NCI-H146 treated with DMSO at 0.1 percent for 48 hours (cell line): Measurements from ENCODE around the gene ASL.
"Not testable (repeated sequence)": the region's sequence is repeated elsewhere in the genome, so short reads cannot be mapped to it uniquely, and the experiment has no call there.

Source experiments
- DNase-seq: peaks from one replicate; lab custom pipeline; 2025; ENCODE audit not compliant: unreplicated experiment; lab: John Stamatoyannopoulos, UW

ASL gene

GRCh38 chr7:66118603-66119002 lies 43.0 kb downstream of the ASL start:
- DNase-seq, result no peak

- DNase-seq, result no peak
Measured at GRCh38 chr7:66119245-66119850, 43.7 kb downstream of the ASL start.

GRCh38 chr7:66123175-66123528 lies 47.5 kb downstream of the ASL start:
- no peak for DNase-seq

GRCh38 chr7:66124569-66124861 lies 48.9 kb downstream of the ASL start:
- not testable (repeated sequence) for DNase-seq

GRCh38 chr7:66125052-66125694 lies 49.6 kb downstream of the ASL start:
- no peak for DNase-seq

- DNase-seq, result not testable (repeated sequence)
Measured at GRCh38 chr7:66125781-66126352, 50.2 kb downstream of the ASL start.

- not testable (repeated sequence) for DNase-seq
Measured at GRCh38 chr7:66127172-66127571, 51.6 kb downstream of the ASL start.

- DNase-seq, result no peak
Measured at GRCh38 chr7:66138994-66139752, 63.6 kb downstream of the ASL start.

- DNase-seq, result no peak
Measured at GRCh38 chr7:66140924-66141323, 65.3 kb downstream of the ASL start.

GRCh38 chr7:66142334-66142733 lies 66.7 kb downstream of the ASL start:
- DNase-seq, result no peak

- no peak for DNase-seq
Measured at GRCh38 chr7:66142996-66143395, 67.4 kb downstream of the ASL start.
